KBM-7 (cell line): ENCODE measurements around the gene MDFIC.

Experiments
- DNase-seq: peaks from one replicate; pipeline ENCODE4 v3.0.0-alpha.2; 2015
- in situ Hi-C: fragments of 300-500 bp; cut with MboI; formaldehyde crosslinking; loops from 2 replicates; pipeline ENCODE4 v1.14.3; 2020; ENCODE audit warnings: low sequenced_read_pairs, low pct_unique_long_range_greater_than_20kb, mixed read lengths

Gene MDFIC

DNA sequence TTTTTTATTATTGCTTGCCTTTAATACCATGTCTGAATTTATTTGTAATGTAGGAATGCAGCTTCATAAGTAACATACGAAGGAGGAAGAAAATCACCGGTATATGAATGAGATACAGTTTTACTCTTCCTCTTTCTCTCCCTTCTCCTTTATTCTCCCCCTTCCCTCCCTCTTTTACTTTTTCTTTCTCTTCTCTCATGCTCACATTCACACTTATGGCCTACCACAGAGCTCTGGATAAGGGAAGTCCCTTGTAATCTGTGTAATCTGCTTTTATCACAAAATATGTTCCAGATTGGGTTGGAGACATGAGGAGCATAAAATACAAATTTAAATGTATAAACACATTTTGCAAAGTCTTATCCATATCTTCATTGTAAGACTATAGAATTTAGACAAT is 59.4 kb downstream of the MDFIC start:
- peak; percentile 49 for DNase-seq
- in situ Hi-C loops, result no loop called here

DNA sequence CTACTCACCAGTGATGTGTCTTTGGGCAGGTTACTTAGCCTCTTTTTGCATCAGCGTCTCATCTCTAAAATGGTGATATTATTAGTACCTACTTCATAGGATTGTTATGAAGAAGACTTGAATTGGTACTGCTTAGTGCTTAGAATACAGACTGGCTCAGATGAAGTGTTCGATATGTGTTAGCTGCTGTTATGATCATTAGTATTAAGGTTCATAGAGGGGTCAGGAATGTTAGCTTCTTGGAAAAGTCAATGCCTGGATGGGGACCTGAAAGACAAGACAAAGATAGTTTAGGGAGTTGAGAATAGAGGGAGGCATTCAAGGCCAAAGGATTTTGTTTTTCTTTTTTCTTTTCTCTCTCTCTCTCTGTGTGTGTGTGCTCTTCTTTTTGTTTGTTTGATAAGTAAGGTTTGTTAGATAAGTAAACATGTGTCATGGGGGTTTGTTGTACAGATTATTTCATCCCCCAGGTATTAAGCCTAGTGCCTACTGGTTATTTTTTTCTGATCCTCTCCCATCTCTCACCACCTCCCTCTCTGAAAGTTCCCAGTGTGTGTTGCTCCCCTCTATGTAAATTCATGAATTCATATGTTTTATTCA is 63.3 kb downstream of the MDFIC start:
- in situ Hi-C loops, result no loop called here

DNA sequence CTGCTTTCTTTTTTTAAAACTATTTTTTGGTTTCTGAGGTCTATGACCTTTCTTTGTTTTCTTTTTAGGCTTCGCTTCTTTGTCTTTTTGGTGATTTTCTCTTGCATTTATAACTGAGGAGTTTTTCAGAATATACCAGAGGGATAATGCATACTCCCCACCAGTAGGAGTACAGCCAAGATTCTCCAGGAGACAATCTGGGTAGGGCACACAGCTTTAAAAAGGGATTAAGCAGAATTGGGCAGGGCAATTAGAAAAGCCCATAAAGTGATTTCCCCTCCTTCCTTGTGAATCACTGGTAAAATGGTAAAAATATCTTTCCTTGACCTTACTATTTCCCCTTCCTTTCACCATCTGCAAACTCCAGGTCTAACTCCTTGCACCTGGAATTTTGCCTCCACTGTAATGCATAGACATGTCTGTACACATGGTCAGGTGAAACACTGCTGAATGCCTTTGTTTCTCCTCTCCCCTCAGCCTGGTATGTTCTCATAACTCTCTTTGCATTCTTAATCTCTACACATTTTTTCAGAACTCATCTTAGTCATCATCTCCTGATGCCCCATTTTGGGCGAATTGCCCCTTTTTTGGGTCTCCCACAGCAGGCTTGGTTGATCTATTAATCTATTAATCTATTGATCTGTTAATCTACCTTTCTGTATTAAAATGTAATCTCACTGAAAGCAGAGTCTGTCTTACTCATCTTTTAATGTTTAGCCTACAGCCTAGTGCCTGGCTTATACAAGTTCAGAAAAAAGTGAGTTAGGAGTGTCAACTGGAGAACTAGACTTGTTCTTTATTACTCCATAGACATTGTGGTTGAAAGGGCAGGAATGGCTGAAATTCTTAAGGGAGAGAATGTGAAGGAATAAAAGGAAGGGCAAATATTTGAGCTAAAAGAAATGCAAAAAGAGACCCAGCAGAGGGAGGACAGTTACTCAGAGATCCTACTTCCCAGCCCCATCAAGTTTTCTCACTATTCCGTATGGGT is 64.6 kb downstream of the MDFIC start:
- in situ Hi-C loops, result no loop called here
- no peak for DNase-seq

More for the DNA sequence above, 63.3 kb downstream of the MDFIC start:
- no peak for DNase-seq

DNA sequence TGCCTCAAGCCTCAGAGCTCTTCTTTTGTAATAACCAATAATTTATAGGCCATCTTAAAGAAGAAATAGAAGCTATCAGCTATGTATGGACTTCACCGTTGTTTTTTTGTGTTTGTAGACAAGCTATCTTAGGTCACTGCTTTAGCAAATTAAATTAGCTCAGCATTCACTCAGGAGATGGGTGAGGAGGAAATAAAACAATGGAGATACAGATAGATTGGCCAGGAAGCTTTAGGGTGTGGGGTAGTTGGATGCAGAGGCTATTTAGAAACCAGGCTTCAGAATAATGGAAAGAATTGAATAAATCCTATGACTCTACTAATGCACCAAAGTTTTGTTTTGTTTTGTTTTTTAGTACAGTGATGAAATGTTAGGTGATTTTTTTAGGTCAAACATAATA is 66.1 kb downstream of the MDFIC start:
- in situ Hi-C loops, result no loop called here
- no peak for DNase-seq

DNA sequence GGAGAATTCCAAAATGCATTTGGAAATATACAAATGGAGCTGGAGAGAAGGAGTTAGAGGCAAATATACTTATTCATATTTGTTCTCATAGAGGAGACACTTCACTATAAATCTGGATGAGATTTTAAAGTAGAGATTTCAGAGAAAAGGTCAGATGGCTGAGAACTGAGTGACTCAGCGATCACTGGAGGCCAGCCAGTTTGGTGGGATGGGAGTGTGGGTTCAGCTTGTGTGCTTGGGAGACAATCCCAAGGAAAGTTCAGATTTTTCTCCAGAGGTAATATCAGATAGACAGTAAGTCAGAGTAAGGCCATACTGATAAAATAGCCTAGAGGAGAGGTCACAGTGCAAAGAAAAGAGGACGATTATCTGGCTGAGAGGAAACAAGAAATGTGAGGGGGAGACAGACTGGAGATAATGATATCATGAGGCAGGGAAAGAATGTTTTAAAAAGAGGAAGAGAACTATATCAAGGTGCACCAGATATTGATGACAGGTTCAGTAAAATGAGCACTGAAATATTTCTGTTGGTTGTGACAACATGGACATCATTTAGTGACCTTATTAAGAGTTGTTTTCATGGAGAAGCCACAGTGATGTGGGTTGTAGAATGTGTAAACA is 67.0 kb downstream of the MDFIC start:
- in situ Hi-C loops, result no loop called here
- peak; percentile 73 for DNase-seq

DNA sequence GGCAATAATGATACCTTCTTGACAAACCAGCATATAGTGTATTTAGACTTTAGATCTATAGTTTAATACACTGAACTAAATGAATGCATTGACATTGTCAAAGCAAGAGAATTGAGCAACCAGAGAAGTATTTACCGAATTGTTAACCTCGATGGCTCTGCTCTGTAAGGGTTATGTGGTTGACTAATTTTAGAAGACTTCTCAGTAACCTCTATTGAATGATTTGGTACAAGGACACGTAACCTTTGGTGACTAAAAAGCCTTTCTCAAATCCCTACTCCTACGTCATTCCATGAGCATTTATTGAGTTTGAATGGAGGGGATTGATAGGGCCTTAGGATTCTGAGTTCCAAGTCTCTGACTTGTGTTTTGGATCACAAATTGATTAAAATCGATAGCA is 67.6 kb downstream of the MDFIC start:
- in situ Hi-C loops, result no loop called here
- no peak for DNase-seq

DNA sequence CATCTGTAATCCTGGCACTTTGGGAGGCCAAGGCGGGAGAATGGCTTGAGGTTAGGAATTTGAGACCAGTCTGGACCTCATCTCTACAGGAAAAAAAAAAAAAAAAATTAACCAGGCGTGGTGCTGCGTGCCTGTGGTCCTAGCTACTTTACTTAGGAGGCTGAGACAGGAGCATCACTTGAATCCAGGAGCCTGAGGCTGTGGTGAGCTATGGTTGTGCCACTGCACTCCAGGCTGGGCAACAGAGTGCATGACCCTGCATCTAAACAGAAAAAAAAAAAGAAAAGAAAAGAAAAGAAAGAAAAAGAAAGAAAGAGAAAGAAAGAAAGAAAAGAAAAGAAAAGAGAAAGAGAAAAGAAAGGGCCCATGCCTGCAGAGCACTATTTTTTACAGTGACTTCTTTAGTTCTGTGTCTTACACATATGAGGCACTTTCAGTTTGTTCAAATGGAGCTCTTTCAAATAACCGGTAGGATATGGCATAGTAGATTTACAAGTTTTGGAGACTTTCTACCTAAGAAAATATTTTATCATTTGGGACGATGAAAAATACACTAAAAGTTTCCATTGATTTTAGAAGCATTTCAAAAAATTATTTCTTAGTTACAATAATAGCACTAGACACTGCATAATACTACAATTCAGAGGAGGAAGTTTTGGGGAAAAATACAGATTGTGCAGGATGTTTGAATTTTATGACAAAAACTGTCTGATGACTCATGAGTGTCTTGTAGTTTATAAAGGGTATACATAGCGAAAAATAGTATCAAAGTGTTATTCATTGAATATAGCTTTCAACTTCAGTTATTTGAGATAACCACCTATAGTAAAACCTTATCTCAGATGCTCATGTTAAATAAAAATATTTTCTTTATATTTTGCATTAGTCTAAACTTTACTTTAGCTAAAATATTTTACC is 75.9 kb downstream of the MDFIC start:
- DNase-seq, result no peak
- in situ Hi-C loops, result no loop called here

DNA sequence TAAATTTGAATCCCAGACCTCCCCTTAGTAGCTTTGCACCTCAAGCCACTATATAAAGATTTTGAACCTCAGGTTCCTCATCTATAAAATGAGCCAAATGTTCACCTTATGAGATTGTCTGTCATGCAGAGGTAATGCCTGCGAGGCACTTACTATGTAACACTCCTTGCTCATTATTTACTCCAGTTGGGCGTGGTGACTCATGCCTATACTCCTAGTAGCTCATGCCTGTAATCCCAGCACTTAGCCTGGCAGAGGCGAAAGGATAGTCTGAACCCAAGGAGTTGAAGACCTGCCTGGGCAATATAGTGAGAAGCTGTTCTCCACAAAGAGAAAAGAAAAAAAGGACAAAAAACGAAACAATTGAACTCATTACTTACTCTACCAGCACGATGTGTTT is 82.2 kb downstream of the MDFIC start:
- no peak for DNase-seq
- in situ Hi-C loops, result no loop called here

DNA sequence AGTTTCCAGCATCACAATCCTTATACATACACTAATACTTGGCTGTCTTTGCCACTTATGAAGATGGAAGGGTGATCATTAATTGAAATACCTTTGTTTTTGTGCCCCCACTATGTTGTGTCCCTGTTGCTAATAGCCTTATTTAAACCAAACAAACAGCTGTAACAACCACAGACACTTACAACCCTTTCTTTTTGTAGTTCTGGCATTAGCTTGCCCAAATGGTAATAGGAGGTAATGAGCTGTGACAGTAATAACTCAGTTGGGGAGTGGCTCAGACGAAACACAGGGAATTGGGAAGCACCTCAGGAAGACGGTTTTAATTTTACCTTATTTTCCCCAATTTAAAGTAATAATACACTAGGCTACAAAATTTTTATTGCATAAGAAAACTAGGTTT is 83.4 kb downstream of the MDFIC start:
- in situ Hi-C loops, result no loop called here
- no peak for DNase-seq

DNA sequence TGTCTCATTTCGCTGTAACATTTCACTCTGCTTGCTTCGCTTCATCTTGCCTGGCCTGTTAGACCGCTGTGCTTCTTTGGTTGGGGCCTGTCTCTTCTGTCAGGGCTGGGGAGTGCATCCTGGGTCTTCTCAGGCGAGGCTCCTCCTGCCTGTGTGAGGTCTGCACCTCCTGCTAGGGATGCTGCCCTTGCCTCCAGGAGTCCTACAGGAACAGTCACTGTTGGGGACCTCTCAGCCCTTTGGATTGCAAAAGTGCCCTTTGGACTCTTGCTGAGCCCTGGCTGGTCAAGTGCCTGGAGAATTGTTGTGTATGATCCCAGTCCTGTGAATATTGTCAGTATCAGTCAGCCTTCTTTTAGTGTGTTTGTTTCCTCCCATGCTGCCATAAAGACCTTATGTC is 84.1 kb downstream of the MDFIC start:
- in situ Hi-C loops, result no loop called here
- no peak for DNase-seq

DNA sequence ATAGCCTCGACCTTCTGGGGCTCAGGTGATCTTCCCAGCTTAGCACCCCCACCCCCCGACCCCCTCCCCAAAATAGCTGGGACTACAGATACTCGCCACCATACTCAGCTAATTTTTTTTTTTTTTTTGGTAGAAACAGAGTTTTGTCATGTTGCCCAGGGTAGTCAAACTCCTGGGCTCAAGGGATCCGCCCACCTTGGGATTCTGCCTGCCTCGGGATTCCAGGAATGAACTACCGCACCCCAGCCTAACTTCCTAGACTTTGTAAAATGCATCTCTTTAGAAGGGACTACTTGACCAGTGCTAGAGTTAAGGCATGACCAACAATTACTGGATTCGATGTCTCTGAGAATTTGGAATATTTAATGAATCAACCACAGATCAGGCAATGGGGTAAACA is 85.9 kb downstream of the MDFIC start:
- DNase-seq, result no peak
- in situ Hi-C loops, result no loop called here

DNA sequence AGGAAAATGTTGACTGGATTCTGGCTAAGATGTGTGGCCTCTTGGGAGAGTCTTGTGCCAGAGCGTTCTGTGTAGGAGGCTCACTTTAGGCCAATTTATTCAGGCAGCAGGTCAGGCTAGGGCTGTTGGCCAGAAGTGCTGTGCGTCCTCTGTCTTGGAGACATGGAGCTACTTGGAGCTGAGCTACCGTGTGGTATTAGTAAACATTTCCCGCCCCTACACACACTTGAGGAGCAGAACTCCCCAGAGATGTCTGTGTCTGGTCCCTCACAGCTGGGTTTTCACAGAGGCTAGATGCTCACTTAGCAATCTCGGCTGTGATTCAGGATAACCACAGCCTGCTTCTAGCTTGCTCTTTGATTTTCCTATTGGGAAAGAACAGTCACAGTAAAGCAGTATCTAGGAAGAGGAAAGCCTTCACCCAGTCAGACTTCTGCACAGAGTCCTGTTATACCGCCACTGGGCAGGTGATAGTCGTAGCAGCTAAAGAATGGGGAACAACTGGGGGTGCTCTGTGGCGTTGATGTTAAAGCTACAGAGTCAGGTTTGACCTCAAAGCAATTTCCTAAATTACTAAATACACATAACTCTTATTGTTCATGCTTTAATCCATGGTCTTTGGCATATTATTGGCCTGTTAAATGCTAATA is 86.7 kb downstream of the MDFIC start:
- in situ Hi-C loops, result no loop called here
- peak; percentile 40 for DNase-seq

DNA sequence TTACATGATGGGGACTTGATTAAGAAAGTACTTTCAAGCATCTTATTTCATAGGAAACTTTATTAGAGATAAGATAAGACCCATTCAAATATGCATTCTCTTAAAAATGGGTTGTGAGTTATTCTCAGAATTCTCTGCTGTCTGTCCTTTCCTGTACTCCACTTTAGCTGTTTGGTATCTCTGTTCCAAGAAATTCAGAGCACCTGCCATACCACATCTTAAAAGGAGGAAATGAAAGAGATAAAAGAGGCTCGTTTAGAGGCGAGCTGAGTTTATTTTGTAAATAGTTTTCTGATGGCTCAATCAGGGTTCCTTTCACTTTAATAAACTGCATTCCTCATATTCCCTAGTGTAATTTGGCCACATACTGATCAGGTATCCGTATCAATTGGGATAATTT is 87.2 kb downstream of the MDFIC start:
- in situ Hi-C loops, result no loop called here
- DNase-seq, result peak; percentile 43

DNA sequence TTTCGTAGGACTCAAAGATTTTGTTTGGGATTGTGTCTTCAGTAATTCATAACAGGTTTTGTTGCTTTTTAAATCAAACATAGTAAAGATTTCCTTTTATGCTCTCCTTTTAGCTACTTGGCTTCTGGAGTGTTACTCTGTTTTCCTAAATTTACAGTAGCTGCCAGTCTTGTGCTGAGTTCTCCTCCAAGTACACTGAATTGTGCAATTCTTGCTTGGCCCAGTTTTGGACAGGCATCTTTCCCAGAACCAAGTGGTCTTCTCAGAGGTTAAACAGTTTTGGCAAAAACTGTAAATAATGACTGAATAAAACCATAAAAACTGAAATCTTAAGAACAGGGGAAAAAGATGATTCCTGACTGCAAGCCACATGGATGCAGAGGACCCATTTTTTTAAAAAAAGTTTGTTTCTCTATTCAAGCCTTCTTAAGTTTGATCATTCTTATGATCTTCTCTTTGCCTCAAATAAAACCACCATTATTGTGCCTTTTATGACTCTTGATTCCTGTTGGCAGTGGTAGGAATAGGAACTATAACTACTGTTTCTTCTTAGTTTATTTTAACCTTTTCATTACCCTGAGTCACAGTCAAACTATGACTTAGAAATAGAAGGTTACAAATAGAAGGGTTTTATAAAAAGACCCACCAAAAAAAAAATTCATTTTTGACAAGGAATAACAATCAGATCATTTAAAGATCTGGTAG is 88.0 kb downstream of the MDFIC start:
- in situ Hi-C loops, result no loop called here
- DNase-seq, result no peak

DNA sequence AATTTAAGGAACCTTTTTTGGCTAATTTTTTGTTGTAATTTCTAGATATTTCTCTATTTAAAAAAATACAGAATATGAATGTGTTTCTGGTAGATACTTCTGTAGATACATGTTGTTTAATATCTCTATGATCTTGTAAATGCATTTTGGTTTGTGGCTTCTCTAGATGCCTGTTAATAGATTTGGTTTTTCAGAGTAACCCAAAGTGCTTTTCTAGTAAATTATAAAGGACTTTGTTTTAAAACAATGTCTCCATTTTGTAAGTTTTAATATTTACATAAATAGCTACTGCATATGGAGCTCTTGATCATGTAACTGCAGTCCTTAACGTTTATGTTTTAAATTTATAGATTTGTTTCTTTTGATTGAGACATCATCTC is 88.5 kb downstream of the MDFIC start:
- in situ Hi-C loops, result no loop called here
- DNase-seq, result no peak

DNA sequence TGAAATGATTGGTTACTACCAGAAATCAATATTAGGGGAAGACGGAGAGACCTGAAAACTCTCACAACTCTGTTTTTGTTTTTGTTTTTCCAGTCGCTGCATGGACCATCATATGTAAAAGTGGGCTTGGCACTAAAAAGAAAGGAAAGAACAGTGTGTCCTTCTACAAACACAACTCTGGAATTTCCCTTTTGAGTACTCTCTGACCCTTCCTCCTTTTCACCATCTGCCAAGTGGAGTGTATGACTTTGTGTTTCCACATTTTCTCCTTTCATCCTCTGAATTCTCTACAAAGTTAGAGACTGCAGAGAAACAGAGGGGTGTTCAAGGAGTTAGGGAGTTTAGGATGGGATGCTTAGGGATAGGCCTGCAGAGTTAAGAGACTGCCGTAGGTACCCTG is 92.0 kb downstream of the MDFIC start:
- DNase-seq, result no peak
- in situ Hi-C loops, result no loop called here

DNA sequence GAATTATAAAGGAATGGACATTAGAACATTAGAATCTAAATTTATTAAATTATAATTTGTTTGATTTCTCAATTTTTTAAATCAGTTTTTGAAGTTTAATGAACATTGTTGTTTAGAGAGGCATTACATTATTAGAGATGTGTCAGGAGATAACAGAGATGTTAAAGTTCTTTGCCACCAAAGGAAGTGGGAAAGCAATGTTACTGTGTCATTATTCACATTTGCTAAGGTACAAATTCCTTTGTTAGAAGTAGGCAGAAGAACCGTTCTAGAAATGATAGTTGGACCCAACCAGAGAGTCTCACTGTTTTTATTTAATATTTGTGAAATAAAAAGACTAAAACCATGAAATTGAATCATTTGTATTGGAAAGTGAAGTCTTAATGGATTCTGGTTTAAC is 92.9 kb downstream of the MDFIC start:
- no peak for DNase-seq
- in situ Hi-C loops, result no loop called here

DNA sequence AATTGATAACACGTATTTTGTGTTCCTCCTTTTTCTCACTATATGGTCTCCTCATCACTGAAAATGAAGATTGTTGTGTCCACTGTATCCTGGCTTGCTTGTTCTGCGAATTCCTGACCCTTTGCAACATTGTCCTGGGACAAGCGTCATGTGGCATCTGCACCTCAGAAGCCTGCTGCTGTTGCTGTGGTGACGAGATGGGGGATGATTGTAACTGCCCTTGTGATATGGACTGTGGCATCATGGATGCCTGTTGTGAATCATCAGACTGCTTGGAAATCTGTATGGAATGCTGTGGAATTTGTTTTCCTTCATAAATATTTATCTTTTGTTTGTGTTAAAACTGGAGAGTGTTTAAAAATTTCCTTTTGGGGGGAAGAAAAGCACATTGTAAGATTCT is 93.7 kb downstream of the MDFIC start:
- in situ Hi-C loops, result no loop called here

More for the DNA sequence above, 93.7 kb downstream of the MDFIC start:
- DNase-seq, result no peak
